ENCODE results near the gene C12orf75. TPM values are rescaled to one million over a fixed set of nuclear protein-coding genes. Genes with fewer than 3 reads are reported as not detected.
"Not testable (repeated sequence)": the region's sequence is repeated elsewhere in the genome, so short reads cannot be mapped to it uniquely, and the experiment has no call there.

The C12orf75 gene
- total RNA-seq, 1 experiment from 2014 or later: 267 TPM

- no peak for DNase-seq (ENCODE audit: low read depth)
Observed at GRCh38 chr12:105377077-105377476, 46.6 kb downstream of the C12orf75 start.

DNA sequence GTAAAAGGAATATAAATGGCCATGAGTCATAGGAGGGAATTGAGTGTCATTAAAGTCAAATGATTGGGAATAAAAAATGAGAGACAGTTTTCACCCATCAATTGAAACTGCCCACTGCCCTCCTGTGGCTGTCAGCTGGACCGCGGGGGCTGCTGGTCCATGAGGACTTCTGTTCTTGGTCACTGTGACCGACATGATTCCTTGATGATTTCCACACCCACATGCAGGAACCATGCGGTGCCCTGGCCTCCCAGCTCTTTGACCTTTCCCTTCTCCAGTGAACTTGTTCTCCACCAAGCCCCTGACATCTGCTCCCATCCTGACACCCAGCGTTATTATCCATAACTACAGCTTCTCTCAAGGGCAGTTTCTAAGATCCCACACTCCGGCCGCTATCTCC is 48.4 kb downstream of the C12orf75 start:
- DNase-seq (ENCODE audit: low read depth): peak; percentile 23

GRCh38 chr12:105382771-105383622 is 52.5 kb downstream of the C12orf75 start:
- DNase-seq (ENCODE audit: low read depth): peak; percentile 62

DNA sequence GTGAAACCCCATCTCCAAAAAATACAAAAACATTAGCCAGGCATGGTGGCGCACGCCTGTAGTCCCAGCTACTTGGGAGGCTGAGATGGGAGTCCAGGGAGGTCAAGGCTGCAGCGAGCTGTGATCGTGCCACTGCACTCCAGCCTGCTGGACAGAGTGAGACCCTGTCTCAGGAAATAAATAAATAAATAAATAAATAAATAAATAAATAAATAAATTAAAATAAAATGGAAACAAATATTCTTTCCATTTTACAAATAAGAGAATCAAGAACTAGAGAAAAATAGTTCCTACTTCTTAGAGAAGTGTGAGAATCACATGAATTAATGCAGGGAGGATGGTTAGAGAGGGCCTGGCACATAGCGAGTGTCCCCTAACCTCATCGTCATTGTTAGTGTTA is 53.7 kb downstream of the C12orf75 start:
- no peak for DNase-seq (ENCODE audit: low read depth)

DNA sequence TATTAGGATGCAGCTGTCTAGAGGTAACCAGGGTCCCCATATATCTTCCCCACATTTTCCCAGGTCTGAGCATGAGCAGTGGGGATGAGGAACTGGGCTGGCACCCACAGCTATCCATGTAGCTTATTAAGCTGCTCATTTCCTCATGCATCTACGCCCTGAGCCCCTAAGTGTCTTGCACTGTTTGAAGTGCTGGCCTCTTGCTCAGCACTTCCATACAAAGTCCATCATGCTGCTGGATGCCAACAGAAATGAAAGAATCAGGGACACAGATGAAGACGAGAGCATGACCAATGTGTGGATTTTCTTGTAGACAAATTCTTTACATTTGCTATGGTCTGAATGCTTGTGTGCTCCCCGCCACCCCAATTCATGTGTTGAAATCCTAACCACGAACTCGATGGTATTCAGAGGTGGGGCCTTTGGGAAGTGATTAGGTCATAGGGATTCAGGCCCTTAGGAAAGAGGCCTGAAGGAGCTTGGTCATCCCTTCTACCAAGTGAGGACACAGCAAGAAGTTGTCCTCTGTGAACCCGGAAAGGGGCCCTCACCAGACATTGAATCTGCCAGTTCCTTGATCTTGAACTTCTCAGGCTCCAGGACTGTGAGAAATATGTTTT is 54.5 kb downstream of the C12orf75 start:
- peak; percentile 63 for DNase-seq (ENCODE audit: low read depth)

DNA sequence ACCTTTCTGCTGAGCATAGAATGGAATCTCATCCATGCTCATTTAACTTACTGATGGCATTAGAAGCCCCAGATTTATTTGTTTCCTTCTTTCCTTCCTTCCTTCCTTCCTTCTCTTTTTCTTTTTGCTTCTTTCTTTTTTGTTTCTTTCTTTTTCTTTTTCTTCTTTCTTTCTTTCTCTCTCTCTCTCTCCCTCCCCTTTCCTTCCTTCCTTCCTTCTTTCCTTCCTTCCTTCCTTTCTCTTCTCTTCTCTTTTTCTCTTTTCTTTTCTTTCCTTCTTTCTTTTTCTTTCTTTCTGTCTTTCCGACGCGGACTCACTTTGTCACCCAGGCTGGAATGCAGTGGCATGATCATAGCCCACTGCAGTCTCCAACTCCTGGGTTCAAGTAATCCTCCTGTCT is 55.9 kb downstream of the C12orf75 start:
- DNase-seq (ENCODE audit: low read depth): no peak

- DNase-seq (ENCODE audit: low read depth): no peak
Observed at GRCh38 chr12:105391231-105391630, 60.7 kb downstream of the C12orf75 start.

DNA sequence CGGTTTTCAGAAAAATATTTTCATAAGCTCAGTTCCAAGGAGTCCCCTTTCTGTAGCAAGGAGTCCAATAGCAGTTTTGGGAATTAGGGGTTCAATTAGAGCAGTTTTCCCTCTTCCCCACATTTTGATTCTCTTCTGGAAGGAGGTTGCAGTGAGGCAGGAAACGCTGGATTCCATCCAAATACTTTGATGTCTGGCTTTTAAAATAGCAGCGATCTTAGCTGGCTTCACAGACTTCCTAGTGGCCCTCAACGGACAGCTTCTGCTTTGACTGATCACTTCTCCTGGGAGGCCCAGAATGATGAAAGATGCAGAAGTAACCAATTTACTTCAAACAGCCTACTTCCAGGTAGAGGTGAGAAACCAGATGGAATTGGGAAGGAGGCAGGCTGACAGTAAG is 63.1 kb downstream of the C12orf75 start:
- DNase-seq (ENCODE audit: low read depth): peak; percentile 48

GRCh38 chr12:105396024-105396423 is 65.5 kb downstream of the C12orf75 start:
- DNase-seq (ENCODE audit: low read depth): no peak

GRCh38 chr12:105396983-105397382 is 66.5 kb downstream of the C12orf75 start:
- DNase-seq (ENCODE audit: low read depth): no peak

DNA sequence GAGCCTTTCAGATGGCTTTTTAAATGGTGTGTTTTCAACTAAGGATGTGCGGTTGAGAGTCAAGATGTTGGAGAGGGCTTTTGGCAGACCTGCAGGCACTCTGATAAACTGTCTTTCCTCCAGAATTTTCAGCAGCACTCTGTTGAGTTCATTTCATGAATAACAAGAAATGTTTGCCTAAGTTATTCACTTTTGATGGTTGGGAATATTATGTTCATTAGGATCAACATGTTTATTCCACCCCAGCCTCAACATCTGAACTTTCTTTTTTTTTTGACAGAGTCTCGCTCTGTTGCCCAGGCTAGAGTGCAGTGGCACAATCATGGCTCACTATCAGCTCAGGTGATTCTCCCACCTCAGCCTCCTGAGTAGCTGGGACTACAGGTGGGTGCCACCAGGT is 68.4 kb downstream of the C12orf75 start:
- no peak for DNase-seq (ENCODE audit: low read depth)

DNA sequence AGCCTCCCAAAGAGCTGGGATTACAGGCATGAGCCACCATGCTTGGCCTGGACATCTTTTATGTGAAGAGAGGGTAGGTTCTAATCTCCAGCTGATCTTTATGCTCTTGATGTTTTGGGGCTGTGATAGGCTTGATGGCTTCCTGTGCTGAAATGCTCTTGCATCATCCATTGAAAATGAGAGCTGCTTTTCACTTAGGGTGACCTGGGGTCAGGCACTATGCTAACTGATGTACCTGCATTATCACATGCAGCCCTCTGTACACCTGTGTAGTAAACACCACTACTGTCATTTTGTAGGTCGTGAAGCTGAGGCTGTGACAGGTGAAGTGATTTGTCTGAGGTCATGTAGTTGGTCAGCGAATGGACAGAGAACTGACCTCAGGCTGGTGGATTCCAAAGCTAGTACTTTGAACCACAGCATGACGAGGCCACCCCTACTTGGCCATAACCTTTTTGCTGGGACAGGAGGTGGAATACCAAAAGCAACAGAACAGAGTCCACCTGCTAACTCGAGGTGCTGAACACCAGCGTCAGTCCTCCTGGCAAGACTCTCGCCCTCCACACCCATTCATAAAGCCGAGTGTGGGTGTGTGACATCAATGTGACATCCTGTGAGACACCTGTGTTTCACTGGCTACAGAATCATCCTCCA is 69.1 kb downstream of the C12orf75 start:
- no peak for DNase-seq (ENCODE audit: low read depth)

GRCh38 chr12:105400227-105400626 is 69.7 kb downstream of the C12orf75 start:
- no peak for DNase-seq (ENCODE audit: low read depth)

- DNase-seq (ENCODE audit: low read depth): no peak
Observed at GRCh38 chr12:105401198-105401597, 70.7 kb downstream of the C12orf75 start.

DNA sequence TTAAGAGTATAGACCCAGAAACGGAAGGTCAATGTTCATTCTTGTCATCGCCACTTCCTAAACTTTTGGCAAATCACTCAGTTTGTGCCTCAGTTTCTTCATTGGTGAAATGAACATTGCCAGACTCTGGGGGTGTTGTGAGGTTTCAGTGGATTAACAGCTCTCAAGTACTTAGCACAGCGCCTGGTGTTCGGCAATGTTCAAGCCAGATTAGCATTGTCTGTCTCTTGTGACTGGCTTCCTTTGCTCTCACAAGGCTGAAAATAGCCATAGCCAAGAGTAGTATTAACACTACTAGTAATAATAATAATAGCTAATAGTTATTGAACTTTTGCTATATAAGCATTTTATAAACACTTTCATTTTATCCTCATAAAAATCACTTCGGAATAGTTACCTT is 71.9 kb downstream of the C12orf75 start:
- no peak for DNase-seq (ENCODE audit: low read depth)

DNA sequence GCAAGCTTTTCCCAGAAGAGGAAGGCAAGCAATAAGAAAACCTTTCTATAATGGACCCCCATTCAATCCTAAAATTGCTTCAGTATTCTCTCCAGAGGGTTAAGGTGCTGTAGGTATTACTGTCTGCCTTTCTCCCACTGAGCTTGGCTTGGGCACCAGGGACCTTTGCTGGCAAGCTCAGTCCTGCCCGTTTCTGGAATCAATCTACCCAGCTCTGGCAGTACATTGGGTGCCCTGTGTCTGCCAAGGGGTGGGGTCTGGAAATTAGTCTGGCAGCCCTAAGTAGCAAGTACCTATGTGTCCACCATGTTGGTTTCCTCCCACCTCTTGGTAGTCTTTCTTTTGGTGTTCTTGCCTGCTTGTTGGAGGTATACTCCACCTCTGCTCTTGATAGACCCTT is 72.6 kb downstream of the C12orf75 start:
- no peak for DNase-seq (ENCODE audit: low read depth)

GRCh38 chr12:105404134-105404533 is 73.6 kb downstream of the C12orf75 start:
- not testable (repeated sequence) for DNase-seq (ENCODE audit: low read depth)

- no peak for DNase-seq (ENCODE audit: low read depth)
Observed at GRCh38 chr12:105406497-105406896, 76.0 kb downstream of the C12orf75 start.

DNA sequence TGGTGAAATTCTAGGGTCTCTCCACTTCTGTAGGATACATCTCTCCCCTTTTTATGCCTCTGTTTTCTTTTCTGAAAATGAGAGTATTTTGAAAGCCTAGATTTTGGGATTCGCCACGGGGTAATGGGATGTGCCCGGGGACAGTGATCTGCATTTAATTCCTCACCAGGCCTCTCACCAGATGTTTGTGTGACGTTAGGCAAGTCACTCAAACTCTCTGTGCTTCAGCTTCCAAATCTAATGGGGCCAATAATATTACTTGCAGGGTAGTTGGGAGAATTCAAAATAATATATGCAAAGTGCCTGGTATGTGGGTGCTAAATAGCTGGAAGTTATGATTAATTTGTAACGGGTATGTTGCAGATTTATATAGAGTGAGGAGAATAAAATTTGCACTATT is 78.8 kb downstream of the C12orf75 start:
- DNase-seq (ENCODE audit: low read depth): no peak

- DNase-seq (ENCODE audit: low read depth): peak; percentile 51
Observed at GRCh38 chr12:105409801-105410471, 79.4 kb downstream of the C12orf75 start.

DNA sequence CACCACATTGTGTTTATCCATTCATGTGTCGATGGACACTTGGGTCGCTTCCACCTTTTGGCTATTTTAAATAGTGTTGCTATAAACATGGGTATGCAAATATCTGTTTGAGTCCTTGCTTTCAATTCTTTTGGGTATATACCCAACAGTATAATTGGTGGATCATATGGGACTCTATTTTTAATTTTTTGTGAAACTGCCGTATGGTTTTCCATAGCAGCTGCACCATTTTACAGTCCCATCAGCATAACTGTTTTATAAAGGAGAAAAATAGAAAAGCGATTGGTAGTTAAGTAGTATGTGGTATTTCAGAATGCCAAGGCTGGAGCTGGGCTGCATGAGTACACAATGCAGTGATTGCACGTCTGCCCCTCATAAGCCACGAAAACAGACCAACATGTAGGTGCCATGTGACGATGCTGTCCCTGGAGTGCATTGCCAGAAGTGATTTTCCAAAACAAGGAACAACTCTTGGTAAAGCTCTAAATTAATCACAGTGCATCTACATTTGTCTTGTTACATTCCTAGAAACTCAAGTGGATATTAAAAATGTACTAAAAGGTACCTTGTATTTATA is 83.5 kb downstream of the C12orf75 start:
- DNase-seq (ENCODE audit: low read depth): no peak

DNA sequence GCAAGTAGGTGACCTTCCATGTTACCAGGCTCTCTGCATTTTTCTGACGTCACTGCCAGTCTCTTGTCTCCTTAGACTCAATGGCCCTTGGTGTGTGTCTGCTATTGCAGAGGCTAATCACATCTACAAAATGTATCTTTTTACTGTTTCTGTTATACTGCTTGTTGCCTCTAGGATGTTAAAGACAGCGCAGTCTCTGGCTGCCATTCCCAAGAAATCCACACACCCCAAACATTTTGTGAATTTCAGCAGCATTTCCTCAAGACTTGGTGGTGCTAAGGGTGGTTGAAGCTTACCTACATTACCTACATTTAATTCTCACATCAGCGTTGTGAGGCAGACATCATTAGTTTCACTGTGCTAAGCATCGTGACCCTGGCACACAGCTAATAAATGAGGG is 87.2 kb downstream of the C12orf75 start:
- DNase-seq (ENCODE audit: low read depth): peak; percentile 11

All from RPMI7951 (cell line).